Measurements from ENCODE around the gene ZFP30. TPM values are rescaled to one million over a fixed set of nuclear protein-coding genes. Genes with fewer than 3 reads are reported as not detected.
A peak's percentile ranks its signal among the peaks of the same experiment; 100 is the strongest.
"Not testable (repeated sequence)": the region's sequence is repeated elsewhere in the genome, so short reads cannot be mapped to it uniquely, and the experiment has no call there.

ZFP30 gene
- 14.8 and 21.2 TPM in 2 replicates for total RNA-seq
- 3.7 TPM for polyA plus RNA-seq (2012)

DNA sequence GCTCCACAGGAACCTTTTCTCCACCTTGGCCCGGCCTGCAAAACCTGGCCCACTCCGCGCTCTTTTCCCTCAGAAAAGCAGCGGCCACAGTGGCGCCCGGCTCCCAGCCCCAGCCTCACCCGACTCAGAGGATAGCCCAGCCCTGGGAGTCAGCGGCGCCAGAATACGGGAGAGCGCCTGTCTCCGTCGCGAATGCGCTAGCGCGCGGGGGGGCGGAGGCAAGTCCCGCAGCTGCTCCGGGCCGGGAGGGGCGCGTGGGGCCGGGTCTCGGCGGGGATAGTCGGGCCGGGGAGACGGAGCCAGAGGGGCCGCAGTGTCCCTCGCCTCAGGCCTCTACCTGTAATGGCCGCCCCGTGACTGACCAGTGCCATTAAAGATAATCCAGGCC is at the start of gene ZFP30:
Gene ZFP30, minus strand, starts transcription at position 165 of the 388 bp plus-strand sequence. CDS start 7,643 bp downstream, outside the sequence.
- peak; percentile 93 for DNase-seq (ENCODE audit: low read depth)

DNA sequence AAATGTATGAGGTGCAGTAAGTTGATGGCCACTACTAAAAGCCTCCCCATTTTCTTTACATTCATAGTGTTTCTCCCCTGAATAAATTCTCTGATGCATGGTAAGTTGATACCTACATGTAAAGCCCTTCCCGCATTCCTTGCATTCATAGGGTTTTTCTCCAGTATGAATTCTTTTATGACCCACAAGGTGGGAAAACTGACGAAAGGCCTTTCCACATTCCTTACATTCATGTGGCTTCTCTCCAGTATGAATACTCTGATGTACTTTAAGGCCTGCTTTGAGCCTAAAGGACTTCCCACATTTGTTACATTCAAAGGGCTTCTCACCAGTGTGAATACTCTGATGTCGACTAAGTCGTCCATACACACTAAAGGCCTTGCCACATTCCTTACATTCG is 43.8 kb upstream of the ZFP30 start:
- no peak for DNase-seq (ENCODE audit: low read depth)

DNA sequence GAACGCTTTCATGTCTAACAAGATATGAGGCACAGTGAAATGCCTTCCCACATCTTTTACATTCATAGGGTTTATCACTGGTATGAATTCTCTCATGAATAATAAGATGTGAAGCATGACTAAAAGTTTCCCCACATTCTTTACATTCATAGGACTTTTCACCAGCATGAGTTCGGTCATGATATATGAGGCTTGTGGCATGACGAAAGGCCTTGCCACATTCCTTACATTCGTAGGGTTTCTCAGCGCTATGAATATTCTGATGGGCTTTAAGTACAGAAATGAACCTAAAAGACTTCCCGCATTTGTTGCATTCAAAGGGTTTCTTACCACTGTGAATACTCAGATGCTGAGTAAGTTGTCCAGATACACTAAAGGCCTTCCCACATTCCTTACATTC is 43.0 kb upstream of the ZFP30 start:
- no peak for DNase-seq (ENCODE audit: low read depth)

DNA sequence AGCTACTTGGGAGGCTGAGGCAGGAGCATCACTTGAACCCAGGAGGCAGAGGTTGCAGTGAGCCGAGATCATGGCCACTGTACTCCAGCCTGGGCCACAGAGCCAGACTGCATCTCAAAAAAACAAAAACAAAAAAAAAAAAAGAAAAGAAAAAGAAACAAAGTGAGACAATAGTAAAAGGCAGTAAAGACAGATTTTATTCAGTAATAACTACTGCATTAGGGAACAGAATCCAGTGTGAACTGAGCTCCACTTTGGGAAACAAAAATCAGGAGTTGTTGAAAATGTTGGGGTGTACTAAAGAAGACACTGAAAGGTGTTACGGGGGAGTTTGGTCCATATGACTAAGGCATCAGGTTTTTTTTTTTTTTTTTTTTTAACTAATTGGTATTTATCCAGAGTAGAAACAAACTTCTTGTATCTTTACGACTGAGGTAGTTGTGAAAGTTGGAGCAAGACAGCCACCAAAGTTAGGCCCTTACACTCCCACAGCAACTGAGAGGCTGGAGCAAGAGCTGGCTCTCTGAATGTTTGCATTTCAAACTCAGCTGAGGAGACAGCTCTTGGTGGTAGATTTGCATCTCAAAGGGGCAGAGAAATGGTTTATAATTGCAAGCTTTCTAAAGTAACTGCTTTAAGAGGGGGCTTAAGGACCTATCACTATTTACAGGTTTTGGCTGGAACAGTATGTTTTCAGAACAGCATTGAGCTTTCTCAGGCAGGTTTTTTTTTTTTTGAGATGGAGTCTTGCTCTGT is 40.1 kb upstream of the ZFP30 start:
- no peak for DNase-seq (ENCODE audit: low read depth)

DNA sequence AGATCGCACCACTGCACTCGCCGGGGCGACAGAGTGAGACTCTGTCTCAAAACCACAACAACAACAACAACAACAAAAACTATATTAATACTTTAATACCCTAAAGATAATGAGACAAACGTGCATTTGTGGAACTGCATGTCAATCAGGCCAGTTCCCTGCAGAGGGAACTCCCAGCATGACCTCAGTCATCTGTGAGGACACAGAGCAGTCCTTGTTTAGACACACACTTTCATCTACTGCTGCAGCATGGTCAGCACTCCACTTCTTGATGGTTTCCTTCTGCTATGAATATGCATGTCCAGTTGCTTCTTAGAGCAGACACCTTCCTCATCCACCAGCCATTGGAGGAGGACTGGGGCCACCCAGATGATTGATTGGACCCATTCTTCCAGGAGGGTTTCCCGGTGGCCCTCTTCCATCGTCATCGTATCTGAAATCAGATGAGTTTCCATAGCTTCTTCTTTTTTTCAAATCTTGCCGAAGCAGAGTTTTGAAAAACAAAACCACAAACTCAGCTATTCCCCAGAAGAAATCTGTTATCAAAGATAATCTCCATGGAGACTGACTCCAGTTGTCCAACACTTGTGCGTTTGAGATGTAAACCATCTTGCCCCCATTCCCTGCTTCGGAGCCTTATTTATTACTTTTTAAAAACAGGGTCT is 37.8 kb upstream of the ZFP30 start:
- no peak for DNase-seq (ENCODE audit: low read depth)

DNA sequence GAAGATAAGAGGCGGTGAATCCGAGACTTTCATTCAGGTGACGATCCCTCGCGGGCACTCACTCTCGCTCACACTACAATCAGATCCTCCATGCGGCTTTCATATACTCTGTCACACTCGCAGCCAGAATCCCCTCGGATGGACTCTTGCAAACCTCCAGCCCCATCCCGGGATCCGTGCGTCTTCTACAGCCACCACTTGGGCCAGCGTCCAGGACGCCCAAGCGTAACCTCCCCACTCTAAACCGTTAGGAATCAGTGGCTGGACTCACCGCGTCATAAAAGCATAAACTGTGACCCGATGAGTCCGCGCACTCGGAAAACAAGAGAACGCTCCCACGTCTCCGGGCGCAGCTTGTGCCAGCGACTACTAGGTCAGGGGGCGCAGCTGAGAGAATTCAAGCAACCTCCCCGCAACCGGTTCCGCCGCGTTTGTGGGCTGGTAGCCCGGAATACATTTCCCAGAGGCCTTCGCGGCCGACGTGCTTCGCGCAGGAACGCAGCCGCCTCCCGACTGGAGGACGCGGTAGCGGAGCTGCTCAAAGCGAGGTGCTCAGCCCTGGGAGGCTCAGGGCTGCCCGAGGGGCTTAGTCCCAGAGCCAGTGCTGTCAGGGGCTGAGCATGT is 36.7 kb upstream of the ZFP30 start:
- no peak for DNase-seq (ENCODE audit: low read depth)

DNA sequence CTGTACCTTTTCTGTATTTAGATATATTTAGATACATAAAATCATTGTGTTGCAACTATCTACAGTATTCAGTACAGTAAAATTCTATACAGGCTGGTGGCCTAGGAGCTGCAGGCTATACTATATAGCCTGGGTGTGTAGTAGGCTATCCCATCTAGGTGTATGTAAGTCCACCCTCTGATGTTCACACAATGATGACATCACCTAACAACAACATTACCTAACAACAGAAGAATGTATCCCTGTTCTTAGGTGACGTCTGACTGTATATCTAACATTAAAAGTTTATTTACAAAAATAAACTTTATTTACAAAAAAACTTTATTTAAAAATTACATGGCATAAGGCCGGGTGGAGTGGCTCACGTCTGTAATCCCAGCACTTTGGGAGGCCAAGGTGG is 28.3 kb upstream of the ZFP30 start:
- no peak for DNase-seq (ENCODE audit: low read depth)

DNA sequence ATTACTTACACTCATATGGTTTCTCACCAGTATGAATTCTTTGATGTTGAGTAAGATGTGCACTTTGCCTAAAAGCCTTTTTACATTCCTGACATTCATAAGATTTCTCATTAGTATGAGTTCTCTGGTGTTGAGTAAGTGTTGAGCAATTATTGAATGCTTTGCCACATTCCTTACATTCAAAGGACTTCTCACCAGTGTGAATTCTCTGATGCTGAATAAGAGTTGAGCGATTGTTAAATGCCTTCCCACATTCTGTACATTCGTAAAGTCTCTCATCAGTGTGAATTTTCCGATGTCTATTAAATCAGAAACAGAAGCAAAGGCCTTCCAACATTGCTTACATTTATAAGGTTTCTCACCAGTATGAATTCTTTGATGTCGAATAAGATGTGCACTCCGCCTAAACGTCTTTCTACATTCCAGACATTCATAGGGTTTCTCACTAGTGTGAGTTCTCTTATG is 14.2 kb upstream of the ZFP30 start:
- DNase-seq (ENCODE audit: low read depth) = no peak

DNA sequence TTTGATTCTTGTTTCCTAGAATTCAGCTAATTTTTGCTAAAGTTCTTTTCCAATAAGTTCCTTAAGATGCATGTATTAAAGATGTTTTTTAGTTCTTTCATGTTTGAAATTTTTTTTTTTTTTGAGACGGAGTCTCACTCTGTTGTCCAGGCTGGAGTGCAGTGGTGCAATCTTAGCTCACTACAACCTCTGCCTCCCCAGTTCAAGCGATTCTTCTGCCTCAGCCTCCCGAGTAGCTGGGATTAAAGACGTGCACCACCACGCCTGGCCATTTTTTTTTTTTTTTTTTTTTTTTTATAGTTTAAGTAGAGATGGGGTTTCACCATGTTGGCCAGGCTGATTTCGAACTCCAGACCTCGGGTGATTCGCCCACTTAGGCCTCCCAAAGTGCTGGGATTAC is 1.9 kb upstream of the ZFP30 start:
- DNase-seq (ENCODE audit: low read depth) = not testable (repeated sequence)

DNA sequence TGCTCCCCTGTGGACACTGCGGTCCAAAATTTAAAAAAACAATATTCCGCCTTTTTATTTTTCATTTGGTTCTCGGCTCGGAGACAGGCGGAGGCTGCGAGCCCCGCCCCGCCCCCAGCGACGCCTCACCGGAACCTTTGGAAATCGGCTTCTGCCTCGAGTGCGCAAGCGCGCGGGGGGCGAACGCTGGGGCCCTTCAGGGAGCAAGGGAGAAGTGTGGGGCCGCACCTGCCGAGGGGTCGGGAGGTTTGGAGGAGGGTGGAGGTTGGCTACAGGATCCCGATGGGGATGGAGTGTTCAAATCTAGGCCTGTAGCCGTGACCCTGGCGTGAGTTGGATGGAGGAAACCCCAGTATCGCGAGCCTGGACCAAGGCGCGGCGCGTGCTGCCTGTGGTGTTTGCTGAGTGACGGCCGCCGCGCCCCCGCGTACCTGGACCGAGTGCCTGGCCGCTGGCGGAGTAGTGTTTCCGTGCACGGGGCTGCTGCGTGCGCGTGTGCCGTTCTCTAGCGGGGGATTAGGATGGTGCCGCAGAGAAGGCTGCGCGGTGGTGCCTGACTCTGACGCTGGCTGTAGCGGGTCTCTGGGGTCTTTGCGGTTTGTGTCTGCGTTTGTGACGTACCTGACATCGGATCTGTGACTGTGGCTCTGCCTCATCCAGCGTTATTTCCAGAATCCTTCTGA is 565 bp upstream of the ZFP30 start:
- DNase-seq (ENCODE audit: low read depth) = peak; percentile 86

DNA sequence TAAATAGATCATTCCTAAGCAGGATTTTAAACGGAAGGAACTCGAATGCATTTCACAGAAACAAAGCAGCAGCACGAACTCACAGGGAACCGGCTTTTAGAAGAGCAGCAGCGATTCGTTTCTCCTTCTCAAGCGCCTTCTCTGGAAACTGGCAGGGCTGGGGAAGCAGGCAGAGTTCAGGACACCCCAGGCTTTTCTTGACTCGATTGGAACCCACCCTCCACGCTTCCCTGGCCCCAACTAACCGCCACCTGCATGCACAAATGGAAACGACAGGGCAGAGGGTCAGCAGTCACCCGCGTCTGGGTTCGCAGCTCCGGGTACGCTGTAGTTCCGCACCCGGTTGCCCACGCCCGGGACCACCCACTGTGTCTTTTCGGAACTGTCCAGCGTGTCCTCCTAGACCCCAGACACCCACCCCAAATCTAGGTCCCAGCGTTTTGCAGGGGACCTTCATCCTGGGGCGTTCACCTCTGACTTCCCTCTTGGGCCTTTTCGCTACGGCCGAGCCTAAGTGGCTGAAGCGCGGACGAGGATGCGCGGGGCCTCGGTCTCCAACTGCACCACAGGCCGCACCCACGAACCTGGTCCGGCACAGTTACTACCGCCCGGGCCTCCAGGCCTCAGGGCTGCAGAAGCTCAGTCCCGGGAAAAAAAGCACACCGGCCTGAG is 500 bp downstream of the ZFP30 start:
- DNase-seq (ENCODE audit: low read depth) = peak; percentile 30

DNA sequence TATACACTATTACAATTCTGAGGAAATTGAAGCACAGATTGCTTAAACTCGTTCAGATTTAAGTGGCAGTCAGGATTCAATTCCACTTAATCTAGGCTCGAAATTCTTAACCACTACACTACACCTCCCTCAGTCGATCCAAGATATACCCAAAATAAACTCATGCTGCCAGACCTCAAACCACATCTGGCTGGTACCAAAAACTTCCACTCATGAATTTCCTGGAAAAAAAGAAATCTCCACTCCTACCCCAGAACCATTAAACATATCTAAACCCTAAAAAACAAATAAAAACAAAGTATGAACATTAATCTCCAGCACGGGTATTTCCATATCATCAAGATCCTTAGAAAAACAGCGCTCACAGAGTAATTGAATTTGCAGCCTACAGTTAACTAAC is 1.1 kb downstream of the ZFP30 start:
- peak; percentile 21 for DNase-seq (ENCODE audit: low read depth)

DNA sequence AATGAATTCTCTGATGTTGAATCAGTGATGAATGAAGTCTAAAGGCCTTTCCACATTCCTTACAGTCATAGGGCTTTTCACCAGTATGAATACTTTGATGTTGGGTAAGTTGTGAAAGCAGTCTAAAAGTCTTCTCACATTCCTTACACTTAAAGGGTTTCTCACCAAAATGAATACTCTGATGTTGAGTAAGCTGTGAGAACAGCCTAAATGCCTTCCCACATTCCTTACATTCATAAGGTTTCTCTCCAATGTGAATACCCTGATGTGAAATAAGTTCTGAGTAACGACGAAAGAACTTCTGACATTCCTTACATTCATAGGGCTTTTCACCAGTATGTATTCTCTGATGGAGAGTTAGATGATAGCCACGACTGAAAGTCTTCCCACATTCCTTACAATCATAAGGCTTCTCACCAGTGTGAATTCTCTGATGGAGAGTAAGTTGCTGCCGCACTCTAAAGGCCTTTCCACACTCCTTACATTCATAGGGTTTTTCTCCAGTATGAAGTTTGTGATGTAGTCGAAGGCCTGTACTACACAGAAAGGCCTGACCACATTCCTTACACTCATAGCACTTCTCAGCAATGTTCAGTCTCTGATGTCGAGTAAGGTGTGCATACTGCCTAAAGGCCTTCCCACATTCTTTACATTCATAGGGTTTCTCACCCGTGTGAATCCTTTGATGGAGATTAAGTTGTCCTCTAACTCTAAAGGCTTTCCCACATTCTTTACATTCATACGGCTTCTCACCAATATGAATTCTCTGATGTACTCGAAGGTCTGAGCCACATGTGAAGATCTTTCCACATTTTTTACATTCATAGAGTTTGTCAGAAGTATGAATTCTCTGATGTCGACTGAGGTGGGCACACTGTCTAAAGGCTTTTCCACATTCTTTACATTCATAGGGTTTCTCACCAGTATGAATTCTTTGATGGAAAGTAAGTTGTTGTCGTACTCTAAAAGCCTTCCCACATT is 19.9 kb downstream of the ZFP30 start:
- no peak for DNase-seq (ENCODE audit: low read depth)

DNA sequence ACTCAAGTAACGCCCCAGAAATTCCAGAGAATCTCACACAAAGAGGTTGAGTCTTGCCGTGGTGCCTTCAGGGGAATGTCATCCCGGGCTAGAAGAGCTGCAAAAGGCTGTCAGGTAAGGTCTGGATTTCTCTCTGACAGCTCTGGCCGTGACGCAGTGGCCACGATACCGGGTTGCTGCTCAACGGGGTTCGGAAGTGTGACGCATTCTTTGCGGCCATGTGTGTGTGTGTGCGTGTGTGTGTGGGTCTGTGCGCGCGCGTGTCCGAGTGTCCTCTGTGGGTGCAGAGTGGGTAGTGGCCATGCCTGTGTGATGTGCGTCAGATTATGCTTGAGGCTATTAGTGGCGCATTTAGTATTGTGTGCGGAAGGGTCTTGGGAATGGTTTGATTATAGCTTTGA is 60.3 kb downstream of the ZFP30 start:
- DNase-seq (ENCODE audit: low read depth) = peak; percentile 74

DNA sequence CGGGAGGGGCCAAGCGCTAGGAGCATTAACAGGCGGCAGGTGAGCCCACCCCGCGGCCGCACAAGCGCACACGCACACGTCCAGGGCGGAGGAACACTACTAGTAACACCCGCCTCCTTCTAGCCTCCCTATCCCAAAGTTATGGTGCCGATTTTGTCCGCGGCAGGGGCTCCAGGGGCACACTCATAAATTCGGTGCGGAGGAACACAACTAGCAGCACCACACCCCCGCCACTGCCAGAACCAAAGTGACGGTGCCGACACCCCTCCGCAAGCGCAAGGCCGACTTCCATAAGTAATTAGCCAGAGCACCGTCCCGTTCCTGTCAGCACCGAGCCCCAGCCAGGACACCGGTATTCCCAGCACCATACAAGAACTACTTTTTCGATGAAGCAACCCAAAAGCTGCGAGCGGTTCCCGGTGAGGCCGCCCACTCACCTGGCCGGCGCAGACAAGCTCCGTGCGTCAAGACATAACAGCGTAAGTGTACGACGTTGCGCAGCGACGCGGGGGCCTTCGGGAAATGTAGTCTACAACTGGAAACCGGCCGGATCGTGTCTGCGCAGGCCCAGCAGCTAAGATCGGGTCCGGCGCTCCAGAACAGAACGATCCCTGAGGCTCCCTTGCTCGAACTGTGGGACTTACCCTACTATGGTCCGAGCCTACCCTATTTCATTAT is 60.8 kb downstream of the ZFP30 start, which contains the start of the genes ZNF540 and ZNF571:
Gene ZNF540, plus strand, starts transcription at position 573 of the 678 bp plus-strand sequence. CDS start 3,572 bp downstream, outside the sequence.
Gene ZNF571, minus strand, starts transcription at position 489 of the 678 bp plus-strand sequence. CDS start 8,116 bp downstream, outside the sequence.
- DNase-seq (ENCODE audit: low read depth) = peak; percentile 95

DNA sequence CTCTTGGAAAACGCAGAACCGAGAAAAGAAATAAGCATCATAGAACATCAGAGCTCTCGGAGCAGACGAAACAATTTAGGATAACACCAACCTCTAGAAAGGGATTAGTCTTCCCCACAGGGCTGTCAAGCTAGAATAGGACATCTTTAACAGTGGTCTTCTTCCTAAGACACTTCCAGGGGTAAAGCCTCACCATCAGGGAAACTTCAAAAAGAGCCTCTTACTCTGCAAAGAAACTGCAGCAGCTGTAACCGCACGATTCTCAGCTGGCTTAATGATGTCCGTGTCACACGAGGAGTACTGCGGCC is 61.3 kb downstream of the ZFP30 start:
- no peak for DNase-seq (ENCODE audit: low read depth)

DNA sequence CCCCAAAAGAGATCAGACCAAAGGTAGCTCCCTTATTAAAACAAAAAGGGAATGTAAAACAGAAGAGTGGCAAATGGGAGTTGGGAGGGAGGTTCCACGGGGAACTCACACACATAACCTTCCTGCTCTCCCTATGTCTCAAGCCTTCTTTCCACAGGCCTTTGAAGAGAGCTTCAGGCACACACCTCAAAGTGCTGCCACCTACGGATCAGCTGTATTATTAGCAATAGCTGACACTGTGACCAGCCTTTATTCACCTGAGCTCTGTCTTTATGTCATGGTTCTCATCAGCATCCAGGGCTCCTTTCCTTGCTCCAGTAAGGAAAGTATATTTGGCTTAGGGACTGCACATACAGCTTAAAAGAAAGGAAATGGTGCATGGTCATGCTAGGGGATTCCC is 71.9 kb downstream of the ZFP30 start:
- no peak for DNase-seq (ENCODE audit: low read depth)

DNA sequence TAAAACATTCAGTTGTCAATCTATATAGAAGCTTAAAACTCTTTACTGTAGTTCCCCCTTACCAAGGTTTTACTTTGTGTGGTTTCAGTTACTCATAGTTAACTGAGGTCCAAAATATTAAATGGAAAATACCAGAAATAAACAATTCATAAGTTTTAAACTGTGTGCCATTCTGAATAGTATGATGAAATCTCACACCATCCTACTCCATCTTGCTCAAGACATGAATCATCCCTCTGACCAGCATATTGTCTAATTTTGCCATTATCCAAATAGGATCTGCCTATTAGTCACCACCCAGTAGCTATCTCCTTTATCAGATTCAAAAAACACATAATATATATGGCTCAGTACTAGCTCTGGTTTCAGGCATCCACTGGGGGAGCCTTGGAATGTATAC is 83.1 kb downstream of the ZFP30 start:
- DNase-seq (ENCODE audit: low read depth) = no peak

DNA sequence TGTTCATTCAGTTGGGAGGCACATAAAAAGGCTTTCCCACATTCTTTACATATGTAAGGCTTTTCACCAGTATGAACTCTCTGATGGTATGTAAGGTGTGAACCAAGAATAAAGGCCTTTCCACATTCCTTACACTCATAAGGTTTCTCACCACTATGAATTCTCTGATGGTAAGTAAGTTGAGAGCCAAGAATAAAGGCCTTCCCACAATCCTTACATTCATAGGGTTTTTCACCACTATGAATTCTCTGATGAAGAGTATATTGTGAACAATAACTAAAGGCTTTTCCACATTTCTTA is 89.9 kb downstream of the ZFP30 start:
- no peak for DNase-seq (ENCODE audit: low read depth)

Data from myocyte (in vitro differentiated cells).